ENCODE data around the gene ZDHHC4.
A peak's percentile ranks its signal among the peaks of the same experiment; 100 is the strongest.

The ZDHHC4 gene

GRCh38 chr7:6637544-6638229 is 60.4 kb downstream of the ZDHHC4 start:
- peak; percentile 25 for DNase-seq

Data from NCI-H345 (cell line).